Astrocyte of the cerebellum (primary cell): ENCODE data around the gene LAMC3.

Experiments
- DNase-seq: peaks from one replicate; pipeline ENCODE4 v3.0.0-alpha.2; 2011; ENCODE audit warnings: low read depth
- H3K4me3 ChIP-seq: 2 replicates; pipeline ENCODE4 v1.5.1; 2011; ENCODE audit warnings: mild to moderate bottlenecking, low read depth, low read length, moderate library complexity
- in situ Hi-C: cut with HindIII; loops from 2 replicates; pipeline ENCODE4 v1.10.0; 2017; ENCODE audit warnings: low sequenced_read_pairs
- TF ChIP-seq, protein P1 (sequence below): IDR thresholded peaks from 2 replicates; pipeline ENCODE4 v1.5.1; 2012; ENCODE audit warnings: low read length, low read depth, moderate library complexity, mild to moderate bottlenecking; ENCODE audit errors: missing control alignments

The LAMC3 gene

DNA sequence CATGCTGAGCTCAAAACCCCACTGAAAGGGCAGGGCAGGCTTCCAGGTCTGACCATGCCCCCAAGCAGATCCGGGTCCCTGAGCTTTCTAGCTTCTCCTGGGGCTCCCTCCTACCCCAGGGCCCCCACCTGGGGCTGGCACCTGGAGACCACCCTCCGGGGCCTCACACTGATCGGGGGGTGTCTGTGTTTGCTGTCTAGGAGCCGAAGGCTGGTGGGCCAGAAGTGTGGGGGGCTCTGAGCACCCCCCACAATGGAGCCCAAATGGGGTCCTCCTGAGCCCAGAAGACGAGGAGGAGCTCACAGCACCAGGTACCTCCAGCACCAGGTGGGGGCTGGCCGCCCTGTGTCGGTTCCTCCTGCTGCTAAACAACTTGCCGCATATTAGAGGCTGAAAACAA lies 39.8 kb downstream of the LAMC3 start:
- TF ChIP-seq, protein P1, sequence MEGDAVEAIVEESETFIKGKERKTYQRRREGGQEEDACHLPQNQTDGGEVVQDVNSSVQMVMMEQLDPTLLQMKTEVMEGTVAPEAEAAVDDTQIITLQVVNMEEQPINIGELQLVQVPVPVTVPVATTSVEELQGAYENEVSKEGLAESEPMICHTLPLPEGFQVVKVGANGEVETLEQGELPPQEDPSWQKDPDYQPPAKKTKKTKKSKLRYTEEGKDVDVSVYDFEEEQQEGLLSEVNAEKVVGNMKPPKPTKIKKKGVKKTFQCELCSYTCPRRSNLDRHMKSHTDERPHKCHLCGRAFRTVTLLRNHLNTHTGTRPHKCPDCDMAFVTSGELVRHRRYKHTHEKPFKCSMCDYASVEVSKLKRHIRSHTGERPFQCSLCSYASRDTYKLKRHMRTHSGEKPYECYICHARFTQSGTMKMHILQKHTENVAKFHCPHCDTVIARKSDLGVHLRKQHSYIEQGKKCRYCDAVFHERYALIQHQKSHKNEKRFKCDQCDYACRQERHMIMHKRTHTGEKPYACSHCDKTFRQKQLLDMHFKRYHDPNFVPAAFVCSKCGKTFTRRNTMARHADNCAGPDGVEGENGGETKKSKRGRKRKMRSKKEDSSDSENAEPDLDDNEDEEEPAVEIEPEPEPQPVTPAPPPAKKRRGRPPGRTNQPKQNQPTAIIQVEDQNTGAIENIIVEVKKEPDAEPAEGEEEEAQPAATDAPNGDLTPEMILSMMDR = no peak
- H3K4me3 ChIP-seq = no peak overlapping the region
- DNase-seq = no peak
- in situ Hi-C loops = no loop called here

DNA sequence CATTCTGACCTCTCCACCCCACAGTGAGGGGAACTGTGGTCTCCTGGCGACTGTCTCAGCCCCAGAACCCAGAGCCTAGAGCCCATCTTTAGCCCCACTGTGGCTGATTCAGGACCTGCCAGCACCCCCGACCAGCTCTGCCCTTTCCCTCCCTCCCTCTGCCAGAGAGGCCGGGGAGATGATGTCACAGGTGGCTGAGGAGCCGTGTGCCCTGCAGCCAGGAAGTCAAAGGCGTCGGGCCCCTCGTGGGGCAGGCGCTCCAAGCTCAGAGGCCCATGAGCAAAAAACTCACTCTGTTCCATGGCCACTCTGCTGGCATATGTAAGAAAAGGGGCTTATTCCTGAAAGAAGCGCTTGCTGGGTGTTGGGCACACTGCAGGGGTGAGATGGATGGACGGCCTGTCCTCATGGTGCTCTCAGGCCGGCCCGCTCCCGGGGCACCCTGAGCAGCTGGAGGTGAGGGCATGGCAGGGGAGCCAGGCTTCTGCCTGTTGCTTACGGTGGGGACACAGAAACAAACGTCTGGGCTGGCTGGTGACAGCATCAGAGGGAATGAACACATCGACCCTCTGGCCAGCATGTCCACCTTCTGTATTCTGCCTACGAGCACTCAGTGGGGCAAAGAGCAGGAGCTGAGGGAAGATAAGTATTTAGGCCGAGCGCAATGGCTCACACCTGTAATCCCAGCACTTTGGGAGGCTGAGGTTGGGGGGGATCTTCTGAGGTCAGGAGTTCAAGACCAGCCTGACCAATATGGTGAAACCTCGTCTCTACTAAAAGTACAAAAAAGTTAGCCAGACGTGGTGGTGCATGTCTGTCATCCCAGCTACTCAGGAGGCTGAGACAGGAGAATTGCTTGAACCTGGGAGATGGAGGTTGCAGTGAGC lies 41.1 kb downstream of the LAMC3 start:
- H3K4me3 ChIP-seq = no peak overlapping the region
- in situ Hi-C loops = no loop called here
- TF ChIP-seq, protein P1 = no peak
- DNase-seq = no peak

DNA sequence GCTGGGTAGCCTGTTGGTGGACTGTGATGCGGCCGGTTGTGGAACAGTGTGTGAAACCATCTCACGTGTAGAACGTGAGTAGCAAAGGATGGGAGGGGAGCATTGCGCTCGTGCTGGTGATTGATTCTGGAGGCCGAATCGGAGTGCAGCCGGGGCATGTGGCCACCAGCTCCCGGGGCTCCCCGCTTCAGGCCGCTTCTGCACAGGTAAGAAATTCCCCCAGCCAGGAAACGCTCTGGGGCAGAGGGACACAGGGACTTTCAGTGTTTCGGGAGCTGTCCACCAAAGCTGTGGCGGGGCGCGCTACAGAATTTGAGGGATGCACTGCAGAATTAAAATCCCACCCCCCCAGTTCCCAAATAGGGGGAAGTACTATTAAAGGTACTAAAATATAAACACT lies 41.9 kb downstream of the LAMC3 start:
- H3K4me3 ChIP-seq = no peak overlapping the region
- TF ChIP-seq, protein P1 = no peak
- in situ Hi-C loops = no loop called here
- no peak for DNase-seq

DNA sequence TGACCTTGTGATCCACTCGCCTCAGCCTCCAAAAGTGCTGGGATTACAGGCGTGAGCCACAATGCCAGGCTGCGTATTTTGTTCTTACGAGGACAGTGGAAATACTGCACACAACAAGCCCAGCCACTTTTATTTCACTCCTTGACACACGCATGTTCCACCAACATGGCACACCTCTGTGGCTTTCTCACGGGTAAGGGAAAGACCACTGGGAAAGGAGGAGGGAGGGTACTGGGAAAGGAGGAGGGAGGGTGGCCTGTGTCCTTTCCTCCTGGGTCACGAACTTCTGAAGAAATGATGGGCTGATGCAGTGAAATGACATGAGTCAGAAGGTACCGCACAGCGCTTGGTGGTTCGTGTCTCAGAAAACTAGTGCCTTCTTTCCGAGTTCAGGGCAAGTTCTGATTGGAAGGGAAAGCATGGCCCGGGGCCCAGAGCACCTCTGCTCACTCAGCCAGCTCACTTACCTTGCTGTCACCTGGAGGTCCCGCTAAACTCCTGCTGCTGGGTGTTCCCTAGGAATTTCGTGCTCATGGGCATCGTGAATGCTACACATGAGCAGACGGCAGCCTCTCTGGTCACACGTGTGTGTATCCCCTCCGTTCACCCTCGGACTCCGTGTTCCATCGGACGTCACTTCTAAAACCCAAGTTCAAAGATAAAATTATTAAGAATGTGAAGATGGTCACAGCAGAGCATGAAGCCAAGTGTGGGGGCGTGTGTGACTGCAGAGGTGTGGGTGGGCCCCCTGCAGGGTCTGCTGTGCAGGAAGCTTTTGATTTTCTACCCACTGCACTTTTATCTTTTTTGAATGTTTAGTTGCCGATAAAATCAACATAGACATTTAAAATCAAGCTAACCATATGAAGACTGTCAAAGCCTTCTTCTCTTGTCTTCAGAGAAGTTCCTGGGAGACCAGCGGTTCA lies 42.9 kb downstream of the LAMC3 start:
- TF ChIP-seq, protein P1 = no peak
- H3K4me3 ChIP-seq = no peak overlapping the region
- in situ Hi-C loops = no loop called here
- no peak for DNase-seq

DNA sequence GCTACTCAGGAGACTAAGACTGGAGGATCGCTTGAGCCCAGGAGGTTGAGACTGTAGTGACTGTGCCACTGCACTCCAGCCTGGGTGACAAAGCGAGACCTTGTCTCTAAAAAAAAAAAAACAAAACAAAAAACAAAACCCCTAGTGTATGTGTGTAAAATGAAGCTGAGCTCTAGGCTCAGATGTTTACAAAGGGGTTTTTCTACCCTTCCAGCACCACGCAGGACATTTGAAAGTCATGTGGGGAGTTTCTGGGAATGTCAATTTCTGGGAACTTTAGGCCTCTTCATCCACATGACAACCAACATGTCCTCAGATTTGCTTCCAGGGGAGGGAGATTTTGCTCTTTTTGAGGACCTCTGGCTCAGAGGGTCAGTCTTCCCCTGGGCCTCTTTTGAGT lies 44.9 kb downstream of the LAMC3 start:
- H3K4me3 ChIP-seq = no peak overlapping the region
- in situ Hi-C loops = no loop called here
- no peak for DNase-seq
- TF ChIP-seq, protein P1 = no peak

DNA sequence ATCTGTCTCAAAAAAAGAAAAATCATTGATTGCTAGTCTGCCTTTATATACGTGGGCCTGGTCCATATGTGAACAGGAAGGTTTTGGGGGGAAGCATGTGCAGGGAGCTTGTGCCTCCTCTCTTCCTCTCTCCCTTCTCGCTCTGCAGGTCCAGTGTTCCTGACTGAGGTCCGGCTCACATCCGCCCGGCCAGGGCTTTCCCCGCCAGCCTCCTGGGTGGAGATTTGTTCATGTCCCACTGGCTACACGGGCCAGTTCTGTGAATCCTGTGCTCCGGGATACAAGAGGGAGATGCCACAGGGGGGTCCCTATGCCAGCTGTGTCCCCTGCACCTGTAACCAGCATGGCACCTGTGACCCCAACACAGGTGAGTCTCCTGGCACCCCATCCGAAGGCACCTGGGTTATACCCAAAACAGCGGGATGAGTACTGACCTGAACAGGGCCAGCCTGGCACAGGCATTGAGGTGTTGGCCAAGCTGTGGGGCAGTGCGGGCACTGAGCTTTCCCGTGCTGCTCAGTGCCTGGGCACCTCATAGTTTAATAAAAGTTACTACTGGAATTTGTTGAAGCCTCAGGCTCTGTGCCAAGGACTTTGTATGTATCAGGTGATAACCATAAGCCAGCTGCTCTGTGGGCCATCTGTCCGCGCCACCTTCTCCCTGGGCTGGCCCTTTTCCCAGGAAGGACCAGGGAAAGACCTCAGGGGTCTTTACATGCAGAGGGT lies 48.0 kb downstream of the LAMC3 start:
- in situ Hi-C loops = no loop called here
- no peak for DNase-seq
- TF ChIP-seq, protein P1 = no peak
- no peak overlapping the region for H3K4me3 ChIP-seq
